Activated CD4-positive, CD25-positive, alpha-beta regulatory T cell (primary cell): ENCODE results near the gene CPEB4.

Experiments used
- DNase-seq, 4 experiments: peaks; one replicate each; lab custom pipeline; 2025; lab: John Stamatoyannopoulos, UW

The CPEB4 gene

DNA sequence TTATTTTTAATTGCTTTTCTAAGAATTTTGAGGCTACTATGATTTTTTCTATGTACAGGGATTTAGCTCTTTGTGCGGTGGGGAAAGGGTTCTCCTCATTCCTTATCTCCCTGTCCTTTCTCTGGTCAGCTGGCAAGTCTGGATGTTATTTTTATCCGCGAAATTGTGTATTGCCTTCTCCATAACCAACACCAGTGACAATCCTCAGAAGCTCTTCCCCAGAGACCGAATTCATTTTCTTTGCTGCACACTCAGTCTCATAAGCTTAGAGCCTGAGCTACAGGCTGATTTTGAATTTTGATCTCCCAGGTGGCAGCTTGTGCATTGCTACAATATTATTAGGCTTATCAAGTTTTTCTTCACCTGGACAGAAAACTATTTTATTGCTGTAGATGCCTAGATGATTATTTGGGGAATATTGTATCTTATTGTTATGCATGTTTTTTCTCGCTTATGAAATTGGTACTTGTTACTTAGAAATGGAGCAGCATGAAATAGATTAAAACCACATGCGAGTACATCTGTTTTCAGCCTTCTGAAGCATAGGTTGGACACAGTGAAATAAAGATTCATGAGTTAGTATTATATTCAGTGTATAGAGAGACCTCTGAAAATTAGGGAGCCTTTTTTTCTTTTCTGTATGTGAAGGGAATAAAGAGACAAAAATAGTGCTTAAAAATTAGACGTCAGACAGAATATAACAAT is 27.3 kb downstream of the CPEB4 start:
- no peak for DNase-seq

DNA sequence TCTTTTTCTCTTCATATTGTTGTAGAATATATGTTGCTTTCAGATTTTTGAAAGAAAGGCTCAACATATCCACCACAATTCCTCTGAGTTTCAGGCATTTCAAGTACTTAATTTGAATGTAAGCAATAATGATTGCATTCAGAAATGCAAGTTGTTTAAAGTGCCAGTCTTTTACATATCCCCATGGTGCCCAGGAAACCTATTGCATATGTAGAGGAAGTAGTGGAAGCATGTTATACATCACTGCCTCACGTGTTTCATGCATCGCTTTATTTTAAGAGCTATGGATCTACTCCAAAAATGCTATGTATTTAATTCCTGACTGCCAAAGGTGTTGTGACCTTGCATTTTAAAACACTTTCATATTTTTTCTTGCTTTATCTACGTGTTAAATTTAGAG is 28.1 kb downstream of the CPEB4 start:
- DNase-seq = no peak

DNA sequence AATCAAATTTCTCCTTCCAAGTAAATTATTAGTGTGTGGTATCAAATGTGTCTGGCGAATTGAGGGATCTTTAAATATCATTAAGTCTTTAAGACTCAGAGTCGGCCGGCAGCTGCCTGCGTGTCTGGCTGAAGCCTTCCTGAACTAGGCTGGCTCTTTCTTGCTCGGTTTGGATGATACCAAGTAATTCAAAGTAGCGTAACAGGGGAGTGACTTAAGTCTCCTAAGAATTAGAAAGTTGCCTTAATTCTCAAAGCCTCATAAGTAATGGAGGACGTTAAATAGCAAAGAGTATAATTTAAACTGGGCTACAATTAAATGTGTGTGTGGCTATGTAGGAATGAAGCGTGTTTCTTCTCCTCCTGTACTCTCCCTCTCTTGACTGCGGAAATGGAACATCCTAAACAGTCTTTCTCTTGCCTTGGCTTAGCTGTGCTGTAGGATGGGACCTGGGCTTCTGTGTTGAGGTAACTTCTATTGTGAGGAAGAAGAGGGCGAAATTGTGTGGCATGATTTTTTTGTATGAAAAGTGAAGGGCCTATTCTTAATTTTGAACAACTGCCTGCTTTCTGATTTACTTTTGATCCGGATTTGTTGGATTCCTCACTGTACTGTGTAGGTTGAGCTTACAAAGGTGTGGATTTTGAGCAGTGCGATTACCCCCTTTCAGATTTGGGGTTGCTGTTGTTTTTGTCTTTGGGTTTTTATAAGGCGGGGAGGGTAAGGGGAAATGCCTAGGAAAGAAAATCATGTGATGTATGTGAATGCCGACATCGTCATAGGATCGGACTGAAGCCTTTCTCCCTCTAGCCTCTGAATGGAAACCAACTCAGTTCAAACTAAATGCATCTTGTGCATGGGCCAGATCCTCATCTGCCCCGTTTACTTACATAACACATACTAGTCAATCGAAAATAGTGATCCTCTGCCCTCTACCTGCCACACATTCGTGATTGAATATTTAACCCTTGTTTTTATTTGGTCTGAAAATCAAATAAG is 29.9 kb downstream of the CPEB4 start:
- peak in 3 of 4 experiments; percentile 4 to 13 (median 5) for DNase-seq

DNA sequence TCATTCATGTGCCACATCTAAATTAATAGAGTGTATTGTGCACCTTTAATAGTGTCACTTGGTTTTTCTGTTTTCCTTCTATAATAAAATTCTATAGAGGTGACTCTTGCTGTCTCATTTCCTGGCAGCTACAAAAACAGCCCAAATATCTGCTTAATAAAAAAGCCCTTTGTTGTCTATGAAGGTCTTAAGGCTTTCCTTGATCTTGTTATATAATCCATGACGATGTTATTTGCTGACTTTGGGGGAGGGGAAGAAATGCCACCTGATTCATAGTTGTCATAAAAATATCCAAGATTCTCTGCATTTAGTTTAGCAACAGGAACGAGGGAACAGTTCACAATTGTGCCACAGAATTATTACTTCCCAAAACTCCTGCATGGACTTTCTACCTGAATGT is 31.3 kb downstream of the CPEB4 start:
- no peak for DNase-seq

DNA sequence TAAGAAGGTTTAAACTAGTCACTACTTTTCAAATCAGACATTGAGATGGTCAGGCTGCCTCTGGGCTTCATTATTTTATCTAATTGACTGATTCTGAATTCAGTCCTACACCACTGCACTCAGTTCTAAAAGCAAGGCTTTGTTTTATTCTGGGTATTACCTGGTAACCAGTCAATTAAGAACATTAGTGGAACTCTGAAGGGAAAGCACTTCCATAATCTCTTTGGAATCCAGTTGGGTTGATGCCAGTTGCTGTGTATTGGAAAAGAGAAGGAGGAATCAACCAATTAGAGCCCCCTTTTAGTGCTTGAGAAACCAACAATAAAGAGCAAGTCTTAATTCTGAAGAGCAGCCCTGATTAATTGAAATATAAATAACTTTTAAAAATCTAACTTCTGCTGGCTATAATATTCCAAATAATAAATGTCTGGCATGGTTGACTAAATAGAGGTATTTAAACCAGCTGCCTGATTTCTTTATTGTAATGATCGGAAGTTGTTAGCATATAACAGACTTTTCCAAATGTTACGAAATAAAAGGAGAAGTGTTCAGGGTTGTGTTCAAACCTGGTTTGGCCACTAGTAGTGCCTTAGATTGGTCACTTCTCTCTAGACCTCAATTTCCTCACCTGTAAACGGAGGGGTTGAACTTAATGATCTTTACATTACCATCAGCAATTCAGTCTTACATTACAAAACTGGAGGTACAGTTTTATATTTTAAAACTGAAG is 32.0 kb downstream of the CPEB4 start:
- no peak for DNase-seq

DNA sequence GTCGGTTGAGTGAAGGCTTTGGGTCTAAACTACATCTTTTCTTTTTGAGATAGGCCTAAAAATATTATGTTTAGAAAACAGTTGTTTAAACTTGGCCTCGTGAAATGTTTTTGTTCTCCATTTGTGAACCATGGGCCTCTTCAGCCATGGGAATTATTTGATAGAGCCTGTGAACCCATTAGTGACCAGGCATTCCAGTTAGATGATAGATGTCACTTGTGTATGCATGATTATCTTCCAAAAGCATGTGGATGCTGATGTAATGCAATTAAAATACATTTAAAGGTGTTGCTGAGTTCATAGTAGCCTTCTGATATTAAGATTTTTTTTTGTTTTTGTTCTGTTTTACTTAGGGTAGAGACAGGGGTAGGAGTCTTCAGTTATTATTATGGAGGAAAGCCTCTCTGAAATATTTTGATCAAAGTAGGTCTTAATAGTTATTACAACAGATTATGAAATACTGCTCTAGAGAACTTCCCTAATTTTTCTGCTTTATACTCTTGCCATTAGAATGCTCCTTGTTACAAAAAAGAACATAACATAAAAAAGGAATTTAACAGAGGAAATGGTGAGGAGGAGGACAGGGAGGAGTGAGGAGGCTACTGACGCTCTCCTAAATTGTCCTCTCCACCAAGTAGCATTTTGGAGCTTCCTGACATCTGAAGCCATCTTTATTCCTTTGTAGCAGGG is 32.9 kb downstream of the CPEB4 start:
- DNase-seq = no peak

DNA sequence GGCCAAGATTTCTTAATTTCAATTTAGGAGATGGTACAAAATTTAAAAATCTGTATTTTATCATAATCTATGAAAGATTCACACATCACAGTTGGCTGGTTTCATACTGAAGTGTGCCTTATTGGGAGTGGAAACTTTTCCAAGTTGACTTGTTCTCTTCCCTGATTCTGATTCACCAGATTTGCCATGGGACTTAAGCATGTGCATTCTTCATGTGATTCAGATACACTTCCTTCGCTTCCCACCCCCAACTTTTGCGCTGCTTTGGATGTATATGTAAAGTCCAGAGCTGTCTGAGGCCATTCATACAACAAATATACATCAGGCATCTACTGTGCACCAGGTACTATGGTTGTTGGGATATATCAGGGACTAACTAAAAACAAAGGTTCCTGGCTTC is 34.4 kb downstream of the CPEB4 start:
- DNase-seq = no peak

DNA sequence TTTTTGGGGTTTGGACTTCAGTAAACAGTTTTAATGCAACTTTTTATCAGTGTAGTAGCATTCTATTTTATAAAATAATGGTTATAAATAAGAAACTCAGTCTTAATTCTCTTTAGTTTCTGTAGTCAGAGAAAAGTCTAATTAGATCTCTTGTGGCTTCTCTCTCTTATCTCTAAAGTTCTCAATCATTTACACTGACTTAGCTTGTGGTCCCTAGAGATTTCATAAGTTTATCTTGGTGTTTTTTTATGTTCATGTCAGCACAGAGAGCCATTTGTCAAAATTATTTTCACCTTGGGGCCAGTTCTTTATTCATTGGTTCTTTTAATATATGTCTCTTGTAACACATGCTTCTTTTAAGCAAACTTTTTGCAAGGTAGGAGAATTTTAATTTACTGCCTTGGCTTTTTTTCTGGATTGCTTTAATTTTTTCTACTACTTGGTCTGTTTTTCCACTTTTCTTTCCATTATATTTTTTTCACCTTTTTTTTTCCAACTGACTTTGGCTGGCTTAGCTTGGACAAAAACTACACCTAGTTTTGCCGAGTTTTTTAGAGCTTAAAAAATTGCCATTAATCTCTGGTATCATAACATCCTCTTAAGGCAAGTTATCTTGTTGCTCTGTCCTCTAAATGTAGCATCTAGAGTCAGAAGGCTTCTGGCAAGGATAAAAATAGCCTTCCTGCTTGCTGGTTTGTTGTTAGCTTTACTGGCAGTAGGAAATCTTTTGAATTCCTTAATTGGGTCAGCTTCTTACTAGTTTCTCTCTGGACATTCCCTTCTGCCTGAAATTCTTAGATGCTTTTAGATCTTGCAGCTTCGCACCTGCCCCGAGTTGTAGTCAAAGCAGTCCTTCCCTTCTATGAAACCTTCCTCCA is 35.3 kb downstream of the CPEB4 start:
- DNase-seq = no peak

DNA sequence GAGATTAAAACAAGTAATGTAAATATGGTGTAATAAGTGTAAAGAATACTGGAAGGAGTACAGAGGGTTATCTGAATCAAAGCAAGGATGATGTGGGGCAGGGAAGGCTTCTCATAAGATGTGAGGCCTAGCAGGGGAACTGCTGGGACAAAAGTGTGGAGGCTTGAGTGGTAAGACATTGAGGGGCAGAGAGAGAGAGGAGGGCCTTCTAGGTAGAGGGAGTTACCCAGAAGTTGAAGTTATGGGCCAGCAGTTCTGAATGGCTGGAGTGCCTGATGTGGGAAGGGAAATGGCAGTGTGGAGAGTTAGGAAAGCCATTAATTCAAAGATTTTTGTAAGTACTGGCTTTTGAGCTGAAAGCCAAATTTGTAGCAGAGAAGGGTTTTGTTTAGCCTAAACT is 36.8 kb downstream of the CPEB4 start:
- DNase-seq = no peak

DNA sequence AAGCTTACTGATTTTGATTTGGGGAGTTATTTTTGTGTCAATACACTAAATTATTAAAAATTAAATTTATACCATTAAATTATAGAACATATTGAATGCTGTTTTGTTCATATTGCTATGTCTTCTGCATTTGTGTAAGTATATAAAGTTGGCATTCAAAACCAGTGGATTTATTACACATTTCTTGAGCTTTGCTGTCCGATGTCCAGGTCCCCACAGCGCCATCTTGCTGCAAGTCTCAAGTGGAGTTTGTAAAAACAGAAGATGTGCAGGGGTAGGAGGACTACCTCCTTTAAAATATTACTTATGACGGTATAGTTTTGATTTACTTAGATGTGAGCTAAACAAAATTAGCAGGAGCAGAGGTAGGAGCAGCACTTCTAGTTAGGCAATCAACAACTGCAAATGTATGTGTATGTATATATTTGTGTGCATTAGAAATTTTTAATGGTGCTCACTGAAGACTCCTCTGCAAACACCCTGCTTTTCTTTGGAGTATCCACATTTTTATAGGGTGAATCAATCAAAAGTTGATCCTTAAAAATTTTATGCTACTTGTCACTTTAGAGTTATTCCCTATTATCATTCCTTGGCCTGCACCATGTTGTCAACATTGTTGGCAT is 37.4 kb downstream of the CPEB4 start:
- peak in 3 of 4 experiments; percentile 1 to 26 (median 5) for DNase-seq

DNA sequence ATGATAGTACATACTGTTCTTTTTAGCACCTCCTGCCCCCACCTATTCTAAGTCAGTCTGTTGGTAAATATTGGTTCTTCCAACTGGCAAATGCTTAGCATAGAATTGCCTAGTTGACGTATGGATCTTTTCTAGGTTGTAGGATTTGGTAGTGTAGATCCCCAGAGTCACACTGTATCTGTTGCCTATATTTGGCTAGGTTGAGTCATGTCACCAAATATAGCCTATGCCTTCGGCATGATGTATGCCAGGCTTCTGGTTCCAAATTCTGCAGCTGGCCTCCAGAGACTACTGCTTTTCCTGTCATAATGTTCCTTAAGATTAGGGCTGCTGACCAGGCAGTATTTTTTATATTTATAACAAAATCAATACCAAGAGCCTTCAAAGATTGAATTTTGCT is 38.2 kb downstream of the CPEB4 start:
- no peak for DNase-seq

DNA sequence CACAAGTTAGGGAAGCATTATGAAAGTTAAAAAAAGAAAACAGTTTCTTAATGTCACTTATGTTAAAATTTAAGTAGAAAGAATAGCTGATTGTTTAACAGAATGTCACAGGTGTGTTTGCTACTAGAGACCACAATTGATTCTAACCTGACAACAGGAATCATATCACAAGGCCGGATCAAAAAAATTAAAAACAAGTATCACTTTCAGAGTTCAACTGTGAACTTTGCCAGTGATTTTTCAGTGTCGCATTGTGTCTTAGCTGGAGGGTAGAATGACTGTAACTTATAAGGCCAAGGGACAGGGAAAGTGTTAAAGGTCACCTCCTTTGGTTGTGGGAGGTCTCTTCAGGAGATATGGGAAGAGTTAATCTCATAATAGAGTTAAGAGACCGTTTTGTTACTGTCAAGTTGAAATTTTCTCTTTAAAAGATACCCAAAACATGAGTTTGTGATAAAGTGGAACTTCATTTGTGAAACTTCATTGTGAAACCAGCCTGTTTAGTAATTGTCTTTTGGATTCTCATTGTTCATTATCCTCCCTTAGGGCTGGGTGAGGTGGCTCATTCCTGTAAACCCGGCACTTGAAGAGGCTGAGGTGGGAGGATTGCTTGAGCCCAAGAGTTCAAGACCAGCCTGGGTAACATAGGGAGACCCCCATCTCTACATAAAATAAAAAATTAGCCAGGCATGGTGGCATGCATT is 40.9 kb downstream of the CPEB4 start:
- no peak for DNase-seq

DNA sequence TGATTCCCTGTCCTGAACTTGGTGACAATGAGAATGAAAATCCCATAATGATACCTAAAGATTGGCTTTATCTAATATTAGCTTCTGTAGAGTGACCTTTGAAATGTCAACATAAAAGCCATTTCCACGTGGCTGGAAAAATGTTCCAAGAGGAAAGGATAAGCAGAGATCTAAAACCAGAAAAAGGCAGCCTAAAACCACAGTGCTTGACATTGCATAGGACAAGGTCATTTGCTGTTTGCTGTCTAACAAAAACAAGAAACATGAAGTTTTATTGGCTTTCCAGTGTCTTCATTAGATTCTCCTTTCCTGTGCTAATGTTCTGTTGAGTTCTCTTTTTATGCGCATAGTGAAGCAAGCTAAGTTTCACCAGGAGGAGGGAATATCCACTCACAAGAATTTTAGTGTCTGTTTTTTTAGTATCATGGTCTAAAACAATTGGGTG is 44.6 kb downstream of the CPEB4 start:
- DNase-seq = no peak

DNA sequence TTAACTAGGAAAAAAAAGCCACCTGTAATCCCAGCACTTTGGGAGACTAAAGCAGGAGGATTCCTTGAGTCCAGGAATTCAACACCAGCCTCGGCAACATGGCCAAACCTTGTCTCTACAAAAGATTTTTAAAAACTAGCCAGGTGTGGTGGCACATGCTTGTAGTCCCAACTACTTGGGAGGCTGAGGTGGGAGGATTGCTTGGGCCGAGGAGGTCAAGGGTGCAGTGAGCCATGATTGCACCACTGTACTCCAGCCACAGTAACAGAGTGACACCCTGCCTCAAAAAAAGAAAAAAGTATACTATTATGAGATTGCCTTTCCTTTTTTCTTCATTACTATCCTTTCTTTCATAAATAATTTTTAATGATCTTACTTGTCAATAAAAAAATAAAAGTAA is 45.8 kb downstream of the CPEB4 start:
- DNase-seq = no peak

DNA sequence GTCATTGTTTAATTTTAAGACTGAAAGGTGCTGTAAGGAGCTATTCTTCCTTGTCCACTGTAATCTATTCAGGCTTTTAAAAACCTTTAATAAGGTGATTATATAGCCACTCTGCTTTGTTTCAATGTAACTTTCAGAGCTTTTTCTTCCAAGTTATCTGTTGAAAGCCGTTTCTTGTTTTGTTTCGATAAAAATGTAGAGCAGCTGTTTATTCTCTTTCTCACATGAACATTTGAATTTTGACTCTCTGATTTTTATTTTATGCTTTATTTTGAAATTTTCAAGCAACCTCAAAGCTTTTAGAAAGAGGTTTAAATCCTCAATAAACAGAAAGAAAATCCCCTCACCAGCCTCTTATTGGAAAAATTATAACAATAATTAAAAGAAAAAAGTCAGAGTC is 47.2 kb downstream of the CPEB4 start:
- no peak for DNase-seq

DNA sequence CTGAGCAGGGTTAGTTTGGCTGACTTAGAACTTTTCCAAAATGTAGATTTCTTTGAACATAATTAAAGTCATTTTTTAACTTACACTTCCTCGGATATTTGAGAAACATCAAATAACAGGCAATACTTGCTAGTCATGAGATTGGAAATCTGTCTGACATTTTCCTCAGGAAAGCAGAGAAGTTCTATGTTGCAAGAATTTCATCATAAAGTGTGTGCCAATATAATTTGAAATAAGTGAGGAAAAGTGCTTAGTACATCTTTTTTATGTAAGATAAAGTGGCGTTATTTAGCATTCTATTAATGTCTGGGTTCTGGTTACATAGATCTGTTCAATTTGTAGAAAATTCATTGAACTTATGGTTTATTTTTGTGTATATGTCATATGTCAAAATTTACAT is 52.1 kb downstream of the CPEB4 start:
- no peak for DNase-seq

DNA sequence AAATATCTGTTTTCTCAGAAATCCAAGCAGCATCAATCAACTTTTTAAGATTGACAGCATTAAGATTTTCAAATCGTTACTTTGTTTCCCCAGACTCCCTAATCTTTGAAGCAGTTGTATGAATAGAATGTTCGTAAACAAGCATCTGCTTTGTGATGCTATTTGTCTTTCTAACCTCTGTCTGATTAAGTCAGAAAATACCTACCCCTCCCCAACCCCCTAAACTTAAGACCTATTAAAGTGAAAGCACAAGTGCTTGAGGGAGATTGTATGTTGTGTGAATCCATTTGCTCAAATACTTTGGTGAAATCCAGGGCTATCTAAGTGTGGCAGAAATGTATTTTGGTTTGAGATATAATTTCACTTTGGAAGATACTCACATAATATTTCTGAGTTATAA is 53.0 kb downstream of the CPEB4 start:
- DNase-seq = no peak

DNA sequence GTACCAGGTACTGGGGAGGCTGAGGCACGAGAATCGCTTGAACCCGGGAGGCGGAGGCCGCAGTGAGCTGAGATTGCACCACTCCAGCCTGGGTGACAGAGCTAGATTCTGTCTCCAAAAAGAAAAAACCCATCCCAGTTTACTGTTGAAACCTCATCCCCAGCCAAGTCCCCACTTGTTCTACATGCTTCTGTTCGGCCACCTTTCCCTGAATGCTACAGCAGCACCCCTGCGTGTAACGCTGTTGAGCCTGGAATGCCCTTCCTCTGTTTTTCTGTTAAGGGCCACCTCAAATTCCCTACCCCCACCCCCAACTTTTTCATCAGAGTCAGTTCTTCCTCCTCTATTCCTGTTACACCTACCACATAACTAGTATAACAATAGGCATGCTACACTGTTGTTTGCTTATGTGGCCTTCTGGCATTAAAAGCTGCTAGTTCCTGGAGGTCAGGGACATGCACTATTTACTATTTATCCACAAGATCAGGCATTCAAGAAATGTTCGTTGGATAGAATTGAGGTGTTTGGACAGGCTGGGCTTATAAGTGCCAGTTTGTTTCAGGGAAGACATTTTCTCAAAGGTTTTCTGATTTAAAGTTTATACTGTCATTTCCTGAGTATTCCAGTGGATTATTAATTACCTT is 53.7 kb downstream of the CPEB4 start:
- no peak for DNase-seq

DNA sequence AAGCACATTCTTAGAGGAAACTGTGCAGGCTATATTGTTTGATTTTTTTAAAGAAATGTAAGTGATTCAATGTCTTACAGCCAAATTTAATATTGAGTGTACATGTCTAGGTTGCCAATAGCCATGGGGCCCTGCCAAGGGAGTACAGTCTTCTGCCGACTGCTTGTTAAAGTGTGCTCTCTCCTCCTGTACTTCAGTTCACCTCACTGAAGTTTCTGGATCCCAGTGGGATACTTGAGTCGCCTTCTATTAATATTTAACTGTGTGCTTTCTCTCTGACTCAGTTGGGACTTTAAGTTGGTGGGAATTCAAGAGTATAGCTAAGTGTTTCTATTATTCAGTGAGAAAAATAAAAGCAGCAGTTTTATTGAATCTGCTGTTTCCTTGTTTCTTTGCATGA is 56.4 kb downstream of the CPEB4 start:
- no peak for DNase-seq
